ENCODE measurements around the gene ARL11. TPM values are rescaled to one million over a fixed set of nuclear protein-coding genes. Genes with fewer than 3 reads are reported as not detected.

The ARL11 gene
- total RNA-seq, 1 donor from 2014 or later: not detected

GRCh38 chr13:49638030-49638743, 9.9 kb downstream of the ARL11 start:
- no peaks in the 10 kb centered on the region for H3K36me3 ChIP-seq (ENCODE audit: insufficient read depth, low read length)
- no peaks in the 10 kb centered on the region for H3K4me1 ChIP-seq (ENCODE audit: insufficient read depth, low read length)
- no peak overlapping the region for H3K27ac Mint-ChIP-seq (ENCODE audit: unreplicated experiment)
- H4K20me1 ChIP-seq (ENCODE audit: insufficient read depth, low read length): no peaks in the 10 kb centered on the region
- no peaks in the 10 kb centered on the region for H3K79me2 ChIP-seq (ENCODE audit: insufficient read depth, low read length)
- H3K27me3 Mint-ChIP-seq (ENCODE audit: low read depth, unreplicated experiment): peaks cover 4% of the 10 kb centered on the region
- H3K9ac ChIP-seq (ENCODE audit: low read length): no peak overlapping the region
- H3K9me3 Mint-ChIP-seq (ENCODE audit: unreplicated experiment): no peaks in the 10 kb centered on the region
- no peaks in the 10 kb centered on the region for H3K27me3 ChIP-seq (ENCODE audit: insufficient read depth, low read length)
- H3K27ac ChIP-seq (ENCODE audit: low read depth, low read length): no peak overlapping the region
- TF ChIP-seq EZH2 (IDR thresholded peaks at IDR 0.05; ENCODE audit: insufficient read depth, low read length): no peak
- TF ChIP-seq CTCF (IDR thresholded peaks at IDR 0.05; ENCODE audit: insufficient read depth, low read depth, low read length): no peak
- no peak for DNase-seq (ENCODE audit: low read depth)
- no peaks in the 10 kb centered on the region for H3K9me3 ChIP-seq (ENCODE audit: insufficient read depth, low read depth, low read length)
- no peak overlapping the region for H3K4me2 ChIP-seq (ENCODE audit: low read length)
- no peak overlapping the region for H3K4me3 Mint-ChIP-seq (ENCODE audit: unreplicated experiment)
- H2AFZ ChIP-seq (ENCODE audit: low read depth, low read length): no peak overlapping the region
- peaks cover 5% of the 10 kb centered on the region for H3K36me3 Mint-ChIP-seq (ENCODE audit: low read depth, unreplicated experiment)
- H3K4me3 ChIP-seq (ENCODE audit: insufficient read depth, low read depth, low read length): no peak overlapping the region
- no peak for FAIRE-seq
- H3K4me1 Mint-ChIP-seq (ENCODE audit: low read depth, unreplicated experiment): peaks cover 4% of the 10 kb centered on the region

GRCh38 chr13:49638744-49639072, 10.4 kb downstream of the ARL11 start:
- H3K36me3 Mint-ChIP-seq (ENCODE audit: low read depth, unreplicated experiment): peaks cover 5% of the 10 kb centered on the region
- Histone ChIP-seq H3K36me3 (ENCODE audit: insufficient read depth, low read length) (no peaks in the 10 kb centered on the region), H3K27me3 (ENCODE audit: insufficient read depth, low read length) (no peaks in the 10 kb centered on the region), H3K4me2 (ENCODE audit: low read length) (no peak overlapping the region), H3K9me3 (ENCODE audit: insufficient read depth, low read depth, low read length) (no peaks in the 10 kb centered on the region), H2AFZ (ENCODE audit: low read depth, low read length) (no peak overlapping the region), H4K20me1 (ENCODE audit: insufficient read depth, low read length) (no peaks in the 10 kb centered on the region), H3K79me2 (ENCODE audit: insufficient read depth, low read length) (no peaks in the 10 kb centered on the region), H3K4me3 (ENCODE audit: insufficient read depth, low read depth, low read length) (no peak overlapping the region), H3K27ac (ENCODE audit: low read depth, low read length) (no peak overlapping the region), H3K9ac (ENCODE audit: low read length) (no peak overlapping the region), H3K4me1 (ENCODE audit: insufficient read depth, low read length) (no peaks in the 10 kb centered on the region)
- H3K27me3 Mint-ChIP-seq (ENCODE audit: low read depth, unreplicated experiment): peaks cover 4% of the 10 kb centered on the region
- H3K27ac Mint-ChIP-seq (ENCODE audit: unreplicated experiment): no peak overlapping the region
- no peak for DNase-seq (ENCODE audit: low read depth)
- TF ChIP-seq CTCF (IDR thresholded peaks at IDR 0.05; ENCODE audit: insufficient read depth, low read depth, low read length) (no peak), EZH2 (IDR thresholded peaks at IDR 0.05; ENCODE audit: insufficient read depth, low read length) (no peak)
- H3K9me3 Mint-ChIP-seq (ENCODE audit: unreplicated experiment): no peaks in the 10 kb centered on the region
- FAIRE-seq: no peak
- no peak overlapping the region for H3K4me3 Mint-ChIP-seq (ENCODE audit: unreplicated experiment)
- peaks cover 4% of the 10 kb centered on the region for H3K4me1 Mint-ChIP-seq (ENCODE audit: low read depth, unreplicated experiment)

- Histone ChIP-seq H3K36me3 (ENCODE audit: insufficient read depth, low read length) (no peaks in the 10 kb centered on the region), H3K79me2 (ENCODE audit: insufficient read depth, low read length) (no peaks in the 10 kb centered on the region), H3K4me2 (ENCODE audit: low read length) (no peak overlapping the region), H3K9ac (ENCODE audit: low read length) (no peak overlapping the region), H3K9me3 (ENCODE audit: insufficient read depth, low read depth, low read length) (no peaks in the 10 kb centered on the region), H4K20me1 (ENCODE audit: insufficient read depth, low read length) (no peaks in the 10 kb centered on the region), H3K4me1 (ENCODE audit: insufficient read depth, low read length) (no peaks in the 10 kb centered on the region), H3K4me3 (ENCODE audit: insufficient read depth, low read depth, low read length) (no peak overlapping the region), H3K27me3 (ENCODE audit: insufficient read depth, low read length) (no peaks in the 10 kb centered on the region), H2AFZ (ENCODE audit: low read depth, low read length) (no peak overlapping the region), H3K27ac (ENCODE audit: low read depth, low read length) (no peak overlapping the region)
- Mint-ChIP-seq H3K36me3 (ENCODE audit: low read depth, unreplicated experiment) (no peaks in the 10 kb centered on the region), H3K27me3 (ENCODE audit: low read depth, unreplicated experiment) (no peaks in the 10 kb centered on the region), H3K27ac (ENCODE audit: unreplicated experiment) (no peak overlapping the region), H3K4me1 (ENCODE audit: low read depth, unreplicated experiment) (peaks cover 4% of the 10 kb centered on the region), H3K4me3 (ENCODE audit: unreplicated experiment) (no peak overlapping the region), H3K9me3 (ENCODE audit: unreplicated experiment) (no peaks in the 10 kb centered on the region)
- DNase-seq (ENCODE audit: low read depth) (peak; percentile 79), FAIRE-seq (no peak)
- TF ChIP-seq CTCF (IDR thresholded peaks at IDR 0.05; ENCODE audit: insufficient read depth, low read depth, low read length): no peak
- TF ChIP-seq EZH2 (IDR thresholded peaks at IDR 0.05; ENCODE audit: insufficient read depth, low read length): no peak
Measured at GRCh38 chr13:49641801-49642291, 13.5 kb downstream of the ARL11 start.

Data from astrocyte (in vitro differentiated cells and primary cell).